Placental pericyte (primary cell): ENCODE results near the gene EFNA1. TPM values are rescaled to one million over a fixed set of nuclear protein-coding genes. Genes with fewer than 3 reads are reported as not detected.

Source experiments
- small RNA-seq: library from RNA; depleted of rRNA; stranded (forward); fragments of <200 nt; gene quantifications from one replicate; pipeline ENCODE3, GENCODE V24; 2012; ENCODE audit warnings: low replicate concordance
- total RNA-seq: library from RNA; depleted of rRNA; stranded (reverse); fragments of >200 nt; gene quantifications from 2 replicates; pipeline ENCODE4 v1.2.3, GENCODE V29; 2012

The EFNA1 gene, protein sequence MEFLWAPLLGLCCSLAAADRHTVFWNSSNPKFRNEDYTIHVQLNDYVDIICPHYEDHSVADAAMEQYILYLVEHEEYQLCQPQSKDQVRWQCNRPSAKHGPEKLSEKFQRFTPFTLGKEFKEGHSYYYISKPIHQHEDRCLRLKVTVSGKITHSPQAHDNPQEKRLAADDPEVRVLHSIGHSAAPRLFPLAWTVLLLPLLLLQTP
- total RNA-seq, result 0.14 TPM in 1 of 2 replicates, not detected in the other

DNA sequence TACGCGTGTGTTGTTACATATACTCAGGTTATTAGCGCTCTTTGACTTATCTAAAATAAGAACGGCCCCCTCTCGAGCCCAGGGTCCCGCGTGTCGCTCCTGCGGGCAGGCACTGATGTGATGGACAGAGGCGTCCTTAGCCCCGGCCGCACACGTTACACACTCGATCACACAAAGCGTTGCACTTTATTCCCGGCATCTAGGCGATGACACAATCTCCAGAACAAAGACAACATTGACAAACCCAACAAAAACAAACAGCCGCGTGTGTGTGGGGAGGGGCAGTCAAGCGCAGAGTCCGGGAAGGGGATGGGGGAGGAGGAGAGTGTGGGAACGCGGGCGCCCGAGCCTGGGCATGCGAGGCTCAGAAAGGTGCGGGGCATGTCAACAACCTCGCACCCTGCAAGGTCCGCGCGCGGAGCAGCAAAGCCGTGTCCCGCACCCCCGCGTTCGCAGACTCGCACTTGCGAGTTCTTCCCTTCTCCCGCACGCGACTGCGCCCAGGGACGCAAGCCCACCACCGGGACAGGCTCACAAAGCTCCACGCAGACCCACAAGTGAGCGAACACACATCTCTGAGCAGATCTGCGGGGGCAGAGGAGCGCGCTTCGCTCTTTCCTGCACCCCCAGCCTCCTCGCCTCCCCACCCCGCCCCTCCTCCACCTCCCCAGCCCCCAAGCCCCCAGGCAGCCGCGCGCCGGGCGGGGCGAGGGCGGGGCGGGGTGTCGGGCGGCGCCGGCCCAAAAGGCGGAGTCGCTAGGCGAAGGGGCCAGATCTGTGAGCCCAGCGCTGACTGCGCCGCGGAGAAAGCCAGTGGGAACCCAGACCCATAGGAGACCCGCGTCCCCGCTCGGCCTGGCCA lies at the start of gene EFNA1:
Gene EFNA1 (plus strand): TSS at position 772 of the 862 bp plus-strand sequence. CDS start 102 bp downstream, outside the sequence.

DNA sequence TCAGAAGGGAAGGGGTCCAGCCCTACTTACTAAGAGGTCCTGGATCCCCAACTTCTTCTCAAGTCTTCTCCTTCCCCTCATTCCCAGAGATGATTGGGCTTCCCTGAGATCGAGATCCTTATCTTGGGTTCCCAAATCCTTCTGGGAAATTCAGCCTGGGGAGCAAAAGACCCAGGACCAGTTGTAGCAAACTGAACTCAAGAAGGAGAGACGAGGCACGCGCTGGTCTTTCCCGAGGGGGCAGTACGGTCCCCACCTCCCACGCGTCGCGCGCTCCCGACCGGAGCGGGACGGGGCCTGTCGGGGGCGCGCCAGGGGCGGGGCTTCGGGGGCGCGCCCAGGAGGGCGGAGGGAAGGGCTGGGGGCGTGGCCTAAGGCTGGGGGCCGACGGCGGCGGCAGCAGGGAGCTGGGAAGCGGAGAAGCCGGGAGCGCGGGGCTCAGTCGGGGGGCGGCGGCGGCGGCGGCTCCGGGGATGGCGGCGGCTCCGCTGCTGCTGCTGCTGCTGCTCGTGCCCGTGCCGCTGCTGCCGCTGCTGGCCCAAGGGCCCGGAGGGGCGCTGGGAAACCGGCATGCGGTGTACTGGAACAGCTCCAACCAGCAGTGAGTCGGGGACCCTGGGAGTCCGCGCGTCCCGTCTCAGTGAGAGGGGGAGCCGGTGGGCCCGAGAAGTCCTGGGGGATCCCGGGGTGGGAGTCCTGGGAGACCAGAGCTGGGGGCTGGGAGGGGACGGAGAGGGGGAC lies 49.0 kb upstream of the EFNA1 start, which contains the start of gene EFNA3:
Gene EFNA3 (plus strand): TSS at position 369 of the 741 bp plus-strand sequence. CDS start 105 bp downstream, at position 474.

GRCh38 chr1:155135415-155136028 lies 7.8 kb downstream of the EFNA1 start, which contains the start of gene SLC50A1:
Gene SLC50A1 (plus strand): TSS chr1:155135852. CDS start chr1:155135912, 60 bp downstream.

DNA sequence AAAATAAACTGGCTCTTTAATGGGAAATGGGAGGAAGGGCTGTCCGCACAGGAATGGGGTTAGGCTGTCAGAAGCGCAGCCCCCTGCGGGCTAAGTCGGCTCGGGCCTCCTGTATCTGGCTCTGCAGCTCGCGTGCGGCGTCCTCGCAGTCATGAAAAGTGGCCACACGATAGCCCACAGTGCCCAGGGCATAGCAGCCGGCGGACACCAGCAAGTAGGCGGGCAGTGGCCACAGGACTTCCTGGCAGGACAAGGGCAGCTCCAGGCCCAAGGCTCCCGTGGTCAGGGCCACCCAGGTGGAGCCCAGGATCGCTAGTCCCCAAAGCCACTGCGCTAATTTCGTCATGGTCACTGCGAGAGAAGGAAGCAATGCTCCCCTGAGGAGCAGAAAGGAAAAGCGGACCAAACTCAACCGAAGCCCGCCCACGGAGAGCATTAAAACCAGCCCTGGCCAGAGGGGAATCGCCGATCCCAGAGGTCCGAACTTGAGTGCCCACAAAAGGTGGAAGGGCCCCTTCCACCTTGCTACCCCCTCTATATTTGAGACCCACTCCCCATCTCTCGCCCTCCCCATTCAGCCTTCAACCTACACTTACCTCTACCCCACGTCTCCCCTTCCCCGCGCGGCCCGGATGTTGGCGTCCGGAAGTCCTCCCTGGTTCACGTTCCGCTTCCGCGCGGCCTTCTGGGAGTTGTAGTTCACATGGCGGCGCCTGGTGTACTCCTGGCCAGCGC lies 12.4 kb downstream of the EFNA1 start, which contains the start of gene DPM3:
Gene DPM3 (minus strand): TSS at position 637 of the 735 bp plus-strand sequence. CDS start 291 bp downstream, at position 346.

DNA sequence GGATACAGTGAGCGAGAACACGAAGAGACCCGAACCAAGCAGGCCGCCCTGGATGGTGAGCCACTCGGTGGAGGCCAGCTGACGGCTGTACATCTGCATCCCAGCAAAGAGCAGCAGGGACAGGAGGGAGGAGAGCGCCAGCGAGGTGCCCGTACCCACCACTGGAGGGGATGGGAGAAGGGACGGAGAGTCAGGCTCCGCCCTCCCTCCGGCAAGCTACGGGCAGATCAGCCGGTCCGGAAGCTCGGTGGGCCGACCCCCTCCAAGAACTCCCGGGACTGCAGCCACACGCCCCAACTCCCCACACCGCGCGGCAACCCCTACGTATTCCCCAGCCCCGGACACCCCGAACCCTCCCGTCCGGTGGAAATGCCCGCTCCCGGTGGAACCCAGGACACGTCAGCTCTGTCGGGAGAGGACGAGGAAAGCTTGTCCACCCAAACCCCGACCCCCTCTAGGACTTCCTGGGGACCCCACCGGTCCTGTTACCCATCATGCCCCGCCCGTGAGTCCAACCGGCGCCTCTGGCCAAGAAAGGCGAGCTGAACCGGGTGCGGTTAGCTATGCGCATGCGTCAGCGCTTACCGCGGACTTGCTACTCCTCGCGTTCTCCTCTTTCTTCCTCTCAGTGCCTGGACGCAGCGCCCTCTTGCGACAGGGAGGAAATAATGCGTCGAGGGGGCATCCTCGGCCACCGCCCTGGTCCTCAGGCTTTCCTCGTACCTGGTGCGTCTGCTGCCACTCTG lies 45.2 kb downstream of the EFNA1 start, which contains the start of gene KRTCAP2:
Gene KRTCAP2 (minus strand): TSS at position 573 of the 746 bp plus-strand sequence. CDS start 80 bp downstream, at position 493.

GRCh38 chr1:155173478-155174323 lies 46.0 kb downstream of the EFNA1 start, which contains the start of gene TRIM46:
Gene TRIM46 (plus strand): TSS chr1:155173849. CDS start chr1:155173967, 118 bp downstream.

Small RNAs within 50 kb of the gene (small RNA-seq; reads per million reads assigned to genes)
- gene HMGN2P18 (not detected), gene RF00019 (not detected)

Other genes with a start within 250 kb of the EFNA1 start
- 6.3 and 7.0 TPM in 2 replicates for gene PMVK, start 191.2 kb upstream of the EFNA1 start, total RNA-seq
- 35.4 and 80.8 TPM in 2 replicates for gene PBXIP1, start 171.8 kb upstream of the EFNA1 start, total RNA-seq
- gene PYGO2, start 166.1 kb upstream of the EFNA1 start, total RNA-seq, result 18.8 and 20.4 TPM in 2 replicates
- gene SHC1, start 157.1 kb upstream of the EFNA1 start, total RNA-seq, result 325 and 447 TPM in 2 replicates
- 17.7 and 101 TPM in 2 replicates for gene CKS1B, start 153.2 kb upstream of the EFNA1 start, total RNA-seq
- 23.4 and 36.7 TPM in 2 replicates for gene FLAD1, start 144.5 kb upstream of the EFNA1 start, total RNA-seq
- 0.86 TPM in 1 of 2 replicates, not detected in the other for gene LENEP, start 134.3 kb upstream of the EFNA1 start, total RNA-seq
- 30.4 and 31.4 TPM in 2 replicates for gene ZBTB7B, start 125.1 kb upstream of the EFNA1 start, total RNA-seq
- 0.66 TPM in 1 of 2 replicates, not detected in the other for gene DCST2, start 94.1 kb upstream of the EFNA1 start, total RNA-seq
- not detected in 2 replicates for gene DCST1, start 94.1 kb upstream of the EFNA1 start, total RNA-seq
- 53.7 and 63.5 TPM in 2 replicates for gene ADAM15, start 76.6 kb upstream of the EFNA1 start, total RNA-seq
- gene EFNA4, start 64.1 kb upstream of the EFNA1 start, total RNA-seq, result 2.0 and 3.0 TPM in 2 replicates
- gene EFNA3, start 49.0 kb upstream of the EFNA1 start, total RNA-seq, result 0.43 and 0.66 TPM in 2 replicates
- 27.9 and 45.3 TPM in 2 replicates for gene SLC50A1, start 8.0 kb downstream of the EFNA1 start, total RNA-seq
- 24.9 and 28.6 TPM in 2 replicates for gene DPM3, start 12.7 kb downstream of the EFNA1 start, total RNA-seq
- gene KRTCAP2, start 45.4 kb downstream of the EFNA1 start, total RNA-seq, result 74.2 and 127 TPM in 2 replicates
- gene TRIM46, start 46.0 kb downstream of the EFNA1 start, total RNA-seq, result 4.4 and 8.7 TPM in 2 replicates
- 11.7 and 41.6 TPM in 2 replicates for gene THBS3, start 80.0 kb downstream of the EFNA1 start, total RNA-seq
- gene MTX1, start 80.8 kb downstream of the EFNA1 start, total RNA-seq, result 45.3 and 63.3 TPM in 2 replicates
- gene ENTREP3, start 127.6 kb downstream of the EFNA1 start, total RNA-seq, result 10.1 and 10.3 TPM in 2 replicates
- gene SCAMP3, start 134.5 kb downstream of the EFNA1 start, total RNA-seq, result 60.6 and 62.4 TPM in 2 replicates
- gene CLK2, start 145.6 kb downstream of the EFNA1 start, total RNA-seq, result 22.8 and 32.9 TPM in 2 replicates
- gene HCN3, start 149.6 kb downstream of the EFNA1 start, total RNA-seq, result 0.57 and 2.0 TPM in 2 replicates
- not detected in 2 replicates for gene PKLR, start 173.6 kb downstream of the EFNA1 start, total RNA-seq
- gene FDPS, start 181.0 kb downstream of the EFNA1 start, total RNA-seq, result 216 and 558 TPM in 2 replicates
- 10.7 and 30.8 TPM in 2 replicates for gene RUSC1, start 193.0 kb downstream of the EFNA1 start, total RNA-seq